ENCODE results near the gene C1orf141. TPM values are rescaled to one million over a fixed set of nuclear protein-coding genes. Genes with fewer than 3 reads are reported as not detected.
A peak's percentile ranks its signal among the peaks of the same experiment; 100 is the strongest.

The C1orf141 gene
- total and polyA plus RNA-seq, 8 donors: 0.14 TPM; not detected in 7

- TF ChIP-seq, protein P1, sequence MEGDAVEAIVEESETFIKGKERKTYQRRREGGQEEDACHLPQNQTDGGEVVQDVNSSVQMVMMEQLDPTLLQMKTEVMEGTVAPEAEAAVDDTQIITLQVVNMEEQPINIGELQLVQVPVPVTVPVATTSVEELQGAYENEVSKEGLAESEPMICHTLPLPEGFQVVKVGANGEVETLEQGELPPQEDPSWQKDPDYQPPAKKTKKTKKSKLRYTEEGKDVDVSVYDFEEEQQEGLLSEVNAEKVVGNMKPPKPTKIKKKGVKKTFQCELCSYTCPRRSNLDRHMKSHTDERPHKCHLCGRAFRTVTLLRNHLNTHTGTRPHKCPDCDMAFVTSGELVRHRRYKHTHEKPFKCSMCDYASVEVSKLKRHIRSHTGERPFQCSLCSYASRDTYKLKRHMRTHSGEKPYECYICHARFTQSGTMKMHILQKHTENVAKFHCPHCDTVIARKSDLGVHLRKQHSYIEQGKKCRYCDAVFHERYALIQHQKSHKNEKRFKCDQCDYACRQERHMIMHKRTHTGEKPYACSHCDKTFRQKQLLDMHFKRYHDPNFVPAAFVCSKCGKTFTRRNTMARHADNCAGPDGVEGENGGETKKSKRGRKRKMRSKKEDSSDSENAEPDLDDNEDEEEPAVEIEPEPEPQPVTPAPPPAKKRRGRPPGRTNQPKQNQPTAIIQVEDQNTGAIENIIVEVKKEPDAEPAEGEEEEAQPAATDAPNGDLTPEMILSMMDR (IDR thresholded peaks at IDR 0.05): no peak
- DNase-seq: no peak
- Histone ChIP-seq H3K27me3 (no peaks in the 10 kb centered on the region), H3K4me1 (peaks cover 7 to 15% (median 12%) of the 10 kb centered on the region in 3 donors), H3K36me3 (no peaks in the 10 kb centered on the region), H3K27ac (no peak overlapping the region), H3K4me3 (no peak overlapping the region), H3K9me3 (no peaks in the 10 kb centered on the region)
- WGBS, 2 donors: 43 to 64% methylated on average over 2 of the region's 2 CpGs
- no peak for ATAC-seq
- FAIRE-seq: no peak
- intact Hi-C loops (cut with DNase I): no loop called here
These were observed 36.8 kb upstream of the C1orf141 start for GRCh38 chr1:67171574-67171955.

DNA sequence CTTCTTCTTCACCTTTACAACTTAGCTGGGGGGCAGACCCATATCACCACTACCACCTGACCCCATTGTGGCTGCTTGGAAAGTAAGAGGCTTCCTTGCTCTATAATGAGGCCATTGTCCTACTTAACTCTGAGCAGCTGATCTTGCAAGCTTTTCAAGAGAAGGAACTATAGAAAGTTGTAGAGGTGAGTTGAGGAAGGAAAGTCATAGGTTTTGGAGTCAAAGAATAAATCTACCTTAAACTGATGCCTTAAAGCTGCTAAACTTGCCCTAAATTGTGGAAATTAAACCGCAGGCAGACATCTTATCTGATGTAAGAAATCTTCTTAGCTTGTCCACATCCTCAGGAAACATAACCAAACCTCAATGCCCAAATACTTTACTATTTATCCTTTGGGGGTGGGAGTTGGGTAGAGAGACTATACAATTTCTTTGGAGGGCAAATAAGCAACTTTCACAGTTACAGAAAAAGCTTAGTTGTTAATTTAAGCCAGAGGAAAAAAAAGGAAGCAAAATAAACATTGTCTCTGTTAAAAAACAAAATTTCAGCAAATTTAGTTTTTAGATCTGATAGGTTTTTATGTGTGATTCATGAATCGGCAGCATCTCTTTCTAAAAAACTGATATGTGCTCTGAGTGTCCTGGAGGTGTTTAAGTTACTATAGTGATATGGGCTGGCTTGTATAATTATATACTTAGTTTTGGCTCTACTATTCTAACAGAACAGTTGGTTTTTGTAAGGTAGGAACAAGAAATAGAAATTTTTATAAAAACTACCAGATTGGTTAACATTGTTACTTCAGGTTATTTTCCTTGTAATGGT lies 36.2 kb upstream of the C1orf141 start:
- TF ChIP-seq, protein P1 (IDR thresholded peaks at IDR 0.05): no peak
- H3K9me3 ChIP-seq: no peaks in the 10 kb centered on the region
- H3K4me3 ChIP-seq: no peak overlapping the region
- peaks cover 7 to 15% (median 12%) of the 10 kb centered on the region in 3 donors for H3K4me1 ChIP-seq
- intact Hi-C loops (cut with DNase I): no loop called here
- DNase-seq: no peak
- ATAC-seq: no peak
- H3K27me3 ChIP-seq: no peaks in the 10 kb centered on the region
- no peak overlapping the region for H3K27ac ChIP-seq
- WGBS, 2 donors: 64 to 80% methylated on average over 2 of the region's 2 CpGs
- FAIRE-seq: no peak
- no peaks in the 10 kb centered on the region for H3K36me3 ChIP-seq

DNA sequence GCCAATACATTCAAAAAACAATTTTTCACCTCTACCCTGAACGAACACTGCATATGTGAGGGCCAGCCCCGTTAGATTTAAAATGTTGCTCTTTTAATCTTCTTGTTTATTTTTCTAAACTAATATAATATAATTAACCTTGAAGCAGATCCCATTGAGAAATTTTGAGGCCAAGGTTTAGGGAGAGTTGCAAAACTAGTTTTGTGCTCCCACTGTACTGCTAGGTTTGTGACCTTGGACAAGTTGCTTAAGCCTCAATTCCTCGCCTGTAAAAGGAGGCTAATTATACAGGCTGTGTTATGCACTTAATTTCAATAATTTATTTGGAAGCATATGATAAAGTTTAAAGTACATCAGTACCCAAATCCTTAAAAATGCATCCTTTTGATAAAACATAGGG lies 35.2 kb upstream of the C1orf141 start:
- no peaks in the 10 kb centered on the region for H3K27me3 ChIP-seq
- H3K9me3 ChIP-seq: no peaks in the 10 kb centered on the region
- no peaks in the 10 kb centered on the region for H3K36me3 ChIP-seq
- FAIRE-seq (no peak), DNase-seq (peak in 1 of 6 donors; percentile 32), ATAC-seq (peak; percentile 77 to 92 (median 87))
- peak overlapping the region in 2 of 4 donors; percentile 1 to 39 for H3K27ac ChIP-seq
- intact Hi-C loops (cut with DNase I): no loop called here
- 16 to 21% methylated on average over 3 of the region's 3 CpGs for WGBS, 2 donors
- H3K4me3 ChIP-seq: no peak overlapping the region
- TF ChIP-seq, protein P1 (IDR thresholded peaks at IDR 0.05): no peak
- H3K4me1 ChIP-seq: peaks cover 7 to 15% (median 12%) of the 10 kb centered on the region in 3 donors

- intact Hi-C loops (cut with DNase I): no loop called here
- H3K36me3 ChIP-seq: no peaks in the 10 kb centered on the region
- WGBS, 2 donors: 28 to 30% methylated on average over 2 of the region's 2 CpGs
- ATAC-seq (peak; percentile 41 to 76 (median 57)), FAIRE-seq (no peak), DNase-seq (no peak)
- H3K4me1 ChIP-seq: peaks cover 7 to 15% (median 12%) of the 10 kb centered on the region in 3 donors
- no peaks in the 10 kb centered on the region for H3K9me3 ChIP-seq
- peak overlapping the region in 2 of 4 donors; percentile 1 to 39 for H3K27ac ChIP-seq
- TF ChIP-seq, protein P1 (IDR thresholded peaks at IDR 0.05): no peak
- H3K27me3 ChIP-seq: no peaks in the 10 kb centered on the region
- H3K4me3 ChIP-seq: no peak overlapping the region
These were observed 34.7 kb upstream of the C1orf141 start for GRCh38 chr1:67169496-67169895.

GRCh38 chr1:67166196-67166595 lies 31.4 kb upstream of the C1orf141 start, which contains the start of gene IL23R:
IL23R (plus strand) TSS chr1:67166454; CDS start chr1:67168121, 1,667 bp downstream.
- WGBS, 2 donors: 85 to 93% methylated on average over 4 of the region's 4 CpGs
- FAIRE-seq: no peak

More at GRCh38 chr1:67166196-67166595, 31.4 kb upstream of the C1orf141 start, which contains the start of gene IL23R:
- Histone ChIP-seq H3K4me1 (peaks cover 7 to 15% (median 8%) of the 10 kb centered on the region in 3 donors), H3K4me3 (no peak within 1 kb of the TSS), H3K27me3 (no peaks in the 10 kb centered on the region), H3K36me3 (no peaks in the 10 kb centered on the region), H3K9me3 (no peaks in the 10 kb centered on the region), H3K27ac (no peak within 1 kb of the TSS)
- intact Hi-C loops (cut with DNase I): no loop called here
- DNase-seq (no peak), ATAC-seq (no peak)
- TF ChIP-seq, protein P1 (IDR thresholded peaks at IDR 0.05): no peak

Data from pancreas (tissue), 10 donors.